Measurements from ENCODE around the gene COL19A1.
"Not testable (repeated sequence)": the region's sequence is repeated elsewhere in the genome, so short reads cannot be mapped to it uniquely, and the experiment has no call there.

Gene COL19A1

DNA sequence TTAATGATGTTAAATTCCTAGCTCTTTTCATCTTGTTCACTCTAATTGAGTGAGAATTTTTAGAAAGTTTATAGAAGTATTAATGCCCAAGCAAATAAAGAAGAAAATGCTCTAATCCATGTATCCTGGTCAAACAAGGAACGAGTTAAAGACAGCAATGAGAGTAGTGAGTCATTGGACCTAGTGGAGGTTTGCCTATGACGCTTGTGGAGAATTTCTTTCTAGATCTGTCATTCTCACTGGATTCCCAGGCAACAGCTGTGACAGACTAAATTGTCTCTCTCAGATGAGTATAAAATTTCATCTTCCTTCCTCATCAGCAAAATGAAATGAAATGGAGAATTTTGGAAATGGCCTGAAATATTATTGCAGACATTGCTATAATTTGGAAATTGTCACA lies 127.9 kb downstream of the COL19A1 start:
- H3K36me3 Mint-ChIP-seq = no peaks in the 10 kb centered on the region
- no peak overlapping the region for H3K27ac Mint-ChIP-seq
- H3K9me3 Mint-ChIP-seq (ENCODE audit: low read depth) = no peaks in the 10 kb centered on the region
- H3K4me3 Mint-ChIP-seq = no peak overlapping the region
- H3K4me1 Mint-ChIP-seq (ENCODE audit: low read depth) = no peaks in the 10 kb centered on the region
- H3K27me3 Mint-ChIP-seq = peaks cover 18% of the 10 kb centered on the region

GRCh38 chr6:70008189-70008588 lies 141.8 kb downstream of the COL19A1 start:
- peaks cover 6% of the 10 kb centered on the region for H3K27me3 Mint-ChIP-seq
- no peaks in the 10 kb centered on the region for H3K4me1 Mint-ChIP-seq (ENCODE audit: low read depth)
- H3K36me3 Mint-ChIP-seq = peaks cover 2% of the 10 kb centered on the region
- H3K27ac Mint-ChIP-seq = no peak overlapping the region
- H3K9me3 Mint-ChIP-seq (ENCODE audit: low read depth) = peaks cover 18% of the 10 kb centered on the region
- no peak overlapping the region for H3K4me3 Mint-ChIP-seq

DNA sequence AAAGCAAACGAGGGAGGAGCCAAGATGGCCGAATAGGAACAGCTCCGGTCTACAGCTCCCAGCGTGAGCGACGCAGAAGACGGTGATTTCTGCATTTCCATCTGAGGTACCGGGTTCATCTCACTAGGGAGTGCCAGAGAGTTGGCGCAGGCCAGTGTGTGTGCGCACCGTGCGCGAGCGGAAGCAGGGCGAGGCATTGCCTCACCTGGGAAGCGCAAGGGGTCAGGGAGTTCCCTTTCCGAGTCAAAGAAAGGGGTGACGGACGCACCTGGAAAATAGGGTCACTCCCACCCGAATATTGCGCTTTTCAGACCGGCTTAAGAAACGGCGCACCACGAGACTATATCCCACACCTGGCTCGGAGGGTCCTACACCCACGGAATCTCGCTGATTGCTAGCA lies 144.0 kb downstream of the COL19A1 start:
- not testable (repeated sequence) for H3K27me3 Mint-ChIP-seq; H3K4me3 Mint-ChIP-seq; H3K36me3 Mint-ChIP-seq; H3K27ac Mint-ChIP-seq; H3K4me1 Mint-ChIP-seq (ENCODE audit: low read depth)
- peaks cover 18% of the 10 kb centered on the region for H3K9me3 Mint-ChIP-seq (ENCODE audit: low read depth)

- H3K4me1 Mint-ChIP-seq (ENCODE audit: low read depth); H3K9me3 Mint-ChIP-seq (ENCODE audit: low read depth); H3K27me3 Mint-ChIP-seq; H3K36me3 Mint-ChIP-seq; H3K4me3 Mint-ChIP-seq; H3K27ac Mint-ChIP-seq: not testable (repeated sequence)
Measured at GRCh38 chr6:70023201-70023600, 156.8 kb downstream of the COL19A1 start.

GRCh38 chr6:70028246-70028645 lies 161.9 kb downstream of the COL19A1 start:
- Mint-ChIP-seq H3K9me3 (ENCODE audit: low read depth) (no peaks in the 10 kb centered on the region), H3K4me3 (no peak overlapping the region)

GRCh38 chr6:70028926-70029325 lies 162.6 kb downstream of the COL19A1 start:
- Mint-ChIP-seq H3K36me3 (no peaks in the 10 kb centered on the region), H3K27ac (no peak overlapping the region), H3K4me1 (ENCODE audit: low read depth) (no peaks in the 10 kb centered on the region), H3K27me3 (no peaks in the 10 kb centered on the region), H3K9me3 (ENCODE audit: low read depth) (no peaks in the 10 kb centered on the region), H3K4me3 (no peak overlapping the region)

More at GRCh38 chr6:70028246-70028645, 161.9 kb downstream of the COL19A1 start:
- Mint-ChIP-seq H3K4me1 (ENCODE audit: low read depth) (no peaks in the 10 kb centered on the region), H3K36me3 (no peaks in the 10 kb centered on the region), H3K27me3 (no peaks in the 10 kb centered on the region), H3K27ac (no peak overlapping the region)

DNA sequence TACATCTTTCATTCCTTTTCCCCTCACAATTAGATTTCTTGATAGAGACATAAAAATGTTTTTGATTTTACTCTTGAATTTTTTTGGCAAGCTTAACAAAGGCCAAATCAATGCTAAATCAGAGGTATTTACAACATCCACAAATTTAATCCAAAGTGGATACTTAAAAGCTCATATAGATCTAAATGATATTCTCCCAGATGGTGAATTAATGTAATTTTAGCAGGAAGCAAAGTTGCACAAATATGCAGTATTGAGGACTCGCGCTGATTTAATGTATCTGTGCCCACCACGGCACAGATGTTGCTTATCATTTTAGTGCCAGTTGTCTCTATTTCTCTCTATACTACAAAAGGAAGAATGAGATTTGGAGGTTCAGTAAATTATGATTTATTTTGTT lies 167.4 kb downstream of the COL19A1 start:
- H3K4me3 Mint-ChIP-seq = no peak overlapping the region
- no peaks in the 10 kb centered on the region for H3K36me3 Mint-ChIP-seq
- H3K27me3 Mint-ChIP-seq = no peaks in the 10 kb centered on the region
- no peaks in the 10 kb centered on the region for H3K4me1 Mint-ChIP-seq (ENCODE audit: low read depth)
- no peak overlapping the region for H3K27ac Mint-ChIP-seq
- no peaks in the 10 kb centered on the region for H3K9me3 Mint-ChIP-seq (ENCODE audit: low read depth)

- Mint-ChIP-seq H3K4me3 (no peak overlapping the region), H3K4me1 (ENCODE audit: low read depth) (no peaks in the 10 kb centered on the region), H3K9me3 (ENCODE audit: low read depth) (no peaks in the 10 kb centered on the region), H3K36me3 (no peaks in the 10 kb centered on the region), H3K27me3 (no peaks in the 10 kb centered on the region), H3K27ac (no peak overlapping the region)
Measured at GRCh38 chr6:70037445-70037844, 171.1 kb downstream of the COL19A1 start.

GRCh38 chr6:70040766-70041165 lies 174.4 kb downstream of the COL19A1 start:
- no peaks in the 10 kb centered on the region for H3K36me3 Mint-ChIP-seq
- H3K4me3 Mint-ChIP-seq = no peak overlapping the region
- H3K27me3 Mint-ChIP-seq = peaks cover 1% of the 10 kb centered on the region
- no peaks in the 10 kb centered on the region for H3K4me1 Mint-ChIP-seq (ENCODE audit: low read depth)
- H3K9me3 Mint-ChIP-seq (ENCODE audit: low read depth) = no peaks in the 10 kb centered on the region
- no peak overlapping the region for H3K27ac Mint-ChIP-seq

DNA sequence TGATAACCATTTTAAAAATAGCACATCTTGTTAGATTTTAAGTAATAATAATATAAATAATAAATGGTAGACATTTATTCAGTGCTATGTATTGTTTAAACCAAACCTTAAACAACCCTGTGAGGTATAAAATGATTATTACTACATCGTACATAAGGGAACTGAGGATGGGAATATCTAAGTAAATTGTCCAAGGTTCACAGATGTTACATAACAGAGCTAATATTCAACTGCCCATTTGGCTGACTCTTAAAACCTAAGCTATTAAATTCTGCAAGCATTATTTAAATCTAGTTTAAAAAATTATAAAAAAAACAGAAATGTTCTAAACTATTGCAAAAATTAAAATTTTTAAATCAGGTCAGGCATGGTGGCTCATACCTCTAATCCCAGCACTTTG lies 175.1 kb downstream of the COL19A1 start:
- Mint-ChIP-seq H3K36me3 (no peaks in the 10 kb centered on the region), H3K27me3 (peaks cover 1% of the 10 kb centered on the region), H3K4me1 (ENCODE audit: low read depth) (no peaks in the 10 kb centered on the region), H3K4me3 (no peak overlapping the region), H3K9me3 (ENCODE audit: low read depth) (no peaks in the 10 kb centered on the region), H3K27ac (no peak overlapping the region)

- no peak overlapping the region for H3K27ac Mint-ChIP-seq
- no peaks in the 10 kb centered on the region for H3K4me1 Mint-ChIP-seq (ENCODE audit: low read depth)
- no peaks in the 10 kb centered on the region for H3K9me3 Mint-ChIP-seq (ENCODE audit: low read depth)
- H3K4me3 Mint-ChIP-seq = no peak overlapping the region
- no peaks in the 10 kb centered on the region for H3K36me3 Mint-ChIP-seq
- peaks cover 7% of the 10 kb centered on the region for H3K27me3 Mint-ChIP-seq
Measured at GRCh38 chr6:70045413-70045812, 179.1 kb downstream of the COL19A1 start.

DNA sequence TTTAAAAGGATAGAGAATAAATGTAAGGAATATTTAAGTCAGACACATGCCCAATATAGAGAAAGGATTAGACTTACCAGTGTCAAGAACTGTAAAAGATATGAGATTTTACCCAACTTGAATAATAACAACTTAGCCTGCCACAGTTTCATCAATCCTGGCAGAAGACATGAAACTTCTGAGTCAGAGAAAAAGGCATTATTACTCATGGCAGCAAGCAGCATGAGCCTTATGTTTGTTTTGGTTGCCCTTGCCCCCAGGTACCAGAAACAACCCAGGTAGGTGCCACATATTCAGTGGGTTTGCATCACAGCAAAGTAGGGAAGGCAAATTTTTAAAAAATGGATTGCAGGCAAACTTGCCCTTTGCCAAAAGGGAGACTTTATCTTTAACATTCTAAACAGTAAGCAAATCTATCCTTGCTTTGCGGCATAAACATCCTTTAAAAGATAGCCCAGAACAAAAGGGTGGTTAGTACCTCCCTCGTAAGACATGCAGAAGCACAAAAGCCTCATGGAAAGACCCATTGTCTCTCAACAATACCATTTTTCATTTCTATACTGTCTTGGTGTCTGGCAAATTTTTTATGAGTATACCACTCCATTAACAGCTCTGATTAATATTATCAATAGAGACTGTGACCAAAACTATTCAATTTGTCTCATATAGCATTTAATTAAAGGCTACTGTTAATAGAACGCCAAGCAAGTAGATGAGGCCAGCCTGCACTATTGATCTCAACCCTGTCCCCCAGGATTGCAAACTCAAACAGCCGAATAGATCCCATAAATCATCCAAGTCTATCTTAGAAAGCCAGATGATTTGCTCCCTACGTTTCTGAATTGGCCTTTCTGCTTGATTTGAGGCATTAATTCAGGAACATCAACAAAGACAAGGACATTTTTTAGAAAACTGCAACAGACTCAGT lies 185.1 kb downstream of the COL19A1 start:
- Mint-ChIP-seq H3K36me3 (no peaks in the 10 kb centered on the region), H3K27me3 (peaks cover 7% of the 10 kb centered on the region), H3K27ac (no peak overlapping the region), H3K4me3 (no peak overlapping the region), H3K4me1 (ENCODE audit: low read depth) (no peaks in the 10 kb centered on the region), H3K9me3 (ENCODE audit: low read depth) (no peaks in the 10 kb centered on the region)

- Mint-ChIP-seq H3K27me3 (peaks cover 1% of the 10 kb centered on the region), H3K27ac (no peak overlapping the region), H3K4me1 (ENCODE audit: low read depth) (no peaks in the 10 kb centered on the region), H3K4me3 (no peak overlapping the region), H3K36me3 (no peaks in the 10 kb centered on the region), H3K9me3 (ENCODE audit: low read depth) (no peaks in the 10 kb centered on the region)
Measured at GRCh38 chr6:70059039-70059719, 192.8 kb downstream of the COL19A1 start.

DNA sequence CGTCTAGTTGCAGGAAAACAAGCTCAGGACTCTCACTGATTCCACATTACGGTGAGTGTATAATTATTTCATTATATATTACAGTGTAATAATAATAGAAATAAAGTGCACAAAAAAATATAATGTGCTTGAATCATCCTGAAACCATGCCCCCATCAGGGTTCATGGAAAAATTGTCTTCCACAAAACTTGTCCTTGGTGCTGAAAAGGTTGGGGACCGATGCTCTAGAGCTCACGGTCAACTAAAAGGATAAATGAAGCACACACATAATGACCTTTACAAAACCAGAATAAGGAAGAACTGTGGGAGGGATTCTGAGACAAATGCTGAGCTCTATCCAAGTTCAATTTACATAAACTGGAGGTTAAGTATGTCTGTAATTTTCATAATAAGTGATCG lies 194.3 kb downstream of the COL19A1 start:
- H3K4me3 Mint-ChIP-seq = no peak overlapping the region
- H3K27me3 Mint-ChIP-seq = peaks cover 1% of the 10 kb centered on the region
- H3K9me3 Mint-ChIP-seq (ENCODE audit: low read depth) = no peaks in the 10 kb centered on the region
- H3K27ac Mint-ChIP-seq = no peak overlapping the region
- H3K4me1 Mint-ChIP-seq (ENCODE audit: low read depth) = no peaks in the 10 kb centered on the region
- no peaks in the 10 kb centered on the region for H3K36me3 Mint-ChIP-seq

- H3K4me3 Mint-ChIP-seq = no peak overlapping the region
- peaks cover 1% of the 10 kb centered on the region for H3K27me3 Mint-ChIP-seq
Measured at GRCh38 chr6:70061546-70061945, 195.2 kb downstream of the COL19A1 start.

More at GRCh38 chr6:70061546-70061945, 195.2 kb downstream of the COL19A1 start:
- no peaks in the 10 kb centered on the region for H3K9me3 Mint-ChIP-seq (ENCODE audit: low read depth)
- no peak overlapping the region for H3K27ac Mint-ChIP-seq
- H3K36me3 Mint-ChIP-seq = no peaks in the 10 kb centered on the region
- no peaks in the 10 kb centered on the region for H3K4me1 Mint-ChIP-seq (ENCODE audit: low read depth)

All from activated naive CD8-positive, alpha-beta T cell (primary cell).